NCI-H2227 (cell line): ENCODE data around the gene LACTB.

Experiments used
- DNase-seq: peaks from one replicate; lab custom pipeline; 2025; ENCODE audit not compliant: unreplicated experiment; lab: John Stamatoyannopoulos, UW

The LACTB gene

GRCh38 chr15:63121382-63122001 lies at the start of gene LACTB:
Gene LACTB, plus strand, starts transcription at chr15:63121861. Its CDS starts 11 bp downstream, at chr15:63121872.
- peak; percentile 83 for DNase-seq

DNA sequence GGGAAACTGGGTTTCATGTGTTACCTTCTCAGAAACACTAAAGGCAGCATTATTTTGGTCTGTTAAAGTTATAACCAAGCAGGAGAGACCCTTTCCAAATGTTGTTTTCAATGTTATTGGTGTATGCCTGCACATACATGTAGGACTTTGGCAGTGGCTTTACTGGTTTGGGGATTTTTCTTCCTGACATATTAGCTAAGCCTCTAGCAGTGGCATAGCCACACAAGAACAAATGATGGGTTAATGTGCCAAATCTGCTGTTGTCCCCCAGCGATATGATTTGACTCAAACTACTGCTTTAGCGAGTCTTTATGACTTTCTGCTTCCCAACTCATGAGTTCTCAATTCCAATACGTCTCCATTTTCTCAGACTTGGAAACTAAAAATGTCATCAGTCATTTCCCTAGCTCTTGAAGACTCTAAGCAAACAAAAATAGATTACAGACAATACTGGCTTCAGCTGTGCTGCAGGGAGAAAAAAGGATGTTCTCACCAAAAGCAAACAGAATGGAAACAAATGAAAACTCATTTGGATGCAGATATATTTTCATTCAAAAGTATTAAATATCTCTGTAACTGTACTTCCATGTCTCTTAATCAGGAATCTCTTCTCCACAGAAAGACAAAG lies 49.5 kb upstream of the LACTB start:
- DNase-seq = no peak

DNA sequence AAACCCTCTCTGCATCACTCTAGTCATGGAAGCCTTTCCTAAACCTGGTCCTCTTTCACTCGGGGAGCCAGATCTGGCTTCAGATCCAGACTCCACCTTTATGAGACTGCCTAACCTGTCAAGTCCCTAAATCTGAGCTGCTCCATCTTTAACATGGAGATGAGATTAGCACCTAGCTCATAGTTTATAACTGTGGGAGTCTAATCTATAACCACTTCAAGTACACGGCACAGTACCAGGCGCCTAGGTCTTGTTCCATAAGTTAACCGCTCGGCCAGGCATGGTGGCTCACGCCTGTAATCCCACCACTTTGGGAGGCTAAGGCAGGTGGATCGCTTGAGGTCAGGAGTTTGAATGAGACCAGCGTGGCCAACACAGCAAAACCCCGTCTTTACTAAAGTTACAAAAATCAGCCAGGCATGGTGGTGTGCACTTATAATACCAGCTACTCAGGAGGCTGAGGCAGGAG lies 48.8 kb upstream of the LACTB start:
- no peak for DNase-seq

DNA sequence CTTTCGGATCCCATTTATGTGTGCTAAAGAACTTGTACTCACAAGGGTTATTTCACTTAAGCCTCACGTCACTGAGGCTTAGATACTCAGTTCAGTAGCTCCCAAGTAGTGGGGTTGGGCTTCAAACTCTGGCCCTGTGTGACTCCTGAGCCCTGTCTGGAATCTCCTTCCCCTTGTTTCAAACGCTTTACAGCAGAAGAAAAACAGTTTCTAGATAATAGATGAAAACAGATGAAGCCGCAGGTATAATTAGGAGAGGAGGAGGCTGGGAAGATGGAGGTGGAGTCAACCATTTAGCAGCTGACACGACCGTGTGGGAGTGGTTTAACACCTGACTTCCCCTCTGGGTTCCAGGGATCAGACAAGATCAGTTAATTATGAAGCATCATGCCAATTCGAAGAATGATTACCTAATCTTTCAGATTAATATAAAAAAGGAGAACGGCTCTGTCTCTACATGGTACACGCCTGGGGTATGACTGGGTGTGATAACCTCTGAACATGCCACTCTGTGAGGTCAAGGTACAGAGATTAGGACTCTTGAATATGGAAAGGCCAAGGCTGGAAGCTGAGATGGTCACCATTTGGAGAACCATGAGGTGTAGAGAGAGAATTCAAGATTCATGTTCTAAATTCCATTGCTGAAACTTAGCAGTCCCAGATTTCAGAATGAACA lies 48.0 kb upstream of the LACTB start:
- DNase-seq = no peak

DNA sequence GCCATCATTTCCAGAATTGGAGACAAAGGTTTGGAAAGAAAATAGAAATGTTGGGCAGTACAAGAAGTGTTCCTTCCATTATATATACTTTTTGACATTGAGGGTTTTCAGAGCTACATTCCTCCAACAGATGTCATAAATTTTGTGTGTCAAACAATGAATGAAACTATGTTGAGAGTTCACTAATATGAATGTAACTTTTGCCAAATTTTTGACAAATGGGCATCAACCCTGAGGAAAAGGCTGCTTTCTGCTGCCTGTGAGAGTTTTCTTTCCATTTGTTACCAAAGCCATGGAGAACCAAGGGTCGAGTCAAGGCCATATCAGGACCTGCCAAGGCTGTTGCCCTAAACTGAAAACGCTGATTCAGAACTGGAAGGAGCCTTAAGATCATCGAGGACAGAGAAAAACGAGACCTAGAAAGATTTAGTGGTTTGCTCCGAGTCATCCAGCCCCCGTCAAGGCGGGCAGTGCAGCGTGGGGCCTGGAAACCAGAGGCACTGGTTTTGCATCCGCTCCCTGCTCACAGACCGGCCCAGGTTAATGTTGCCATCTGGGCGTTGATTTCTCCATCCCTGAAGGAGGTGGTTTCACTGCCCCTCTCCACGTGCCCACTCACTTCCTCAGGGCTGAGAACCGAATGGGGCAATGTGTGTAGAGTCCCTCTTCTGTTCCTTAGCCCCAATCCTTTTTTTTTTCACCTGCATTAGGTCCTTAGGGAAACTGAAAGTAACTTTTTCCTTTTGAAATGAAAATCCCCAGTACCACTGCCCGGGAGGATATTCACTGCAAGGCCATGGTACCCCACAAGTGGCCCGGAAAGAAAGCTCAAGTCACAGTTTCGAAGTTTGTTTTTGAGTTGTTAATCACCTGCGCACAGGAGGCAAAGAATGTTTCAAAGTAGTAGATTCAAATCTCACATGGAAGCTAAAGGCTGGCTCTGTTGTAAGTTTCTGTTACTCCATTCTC lies 46.4 kb upstream of the LACTB start:
- DNase-seq = no peak

DNA sequence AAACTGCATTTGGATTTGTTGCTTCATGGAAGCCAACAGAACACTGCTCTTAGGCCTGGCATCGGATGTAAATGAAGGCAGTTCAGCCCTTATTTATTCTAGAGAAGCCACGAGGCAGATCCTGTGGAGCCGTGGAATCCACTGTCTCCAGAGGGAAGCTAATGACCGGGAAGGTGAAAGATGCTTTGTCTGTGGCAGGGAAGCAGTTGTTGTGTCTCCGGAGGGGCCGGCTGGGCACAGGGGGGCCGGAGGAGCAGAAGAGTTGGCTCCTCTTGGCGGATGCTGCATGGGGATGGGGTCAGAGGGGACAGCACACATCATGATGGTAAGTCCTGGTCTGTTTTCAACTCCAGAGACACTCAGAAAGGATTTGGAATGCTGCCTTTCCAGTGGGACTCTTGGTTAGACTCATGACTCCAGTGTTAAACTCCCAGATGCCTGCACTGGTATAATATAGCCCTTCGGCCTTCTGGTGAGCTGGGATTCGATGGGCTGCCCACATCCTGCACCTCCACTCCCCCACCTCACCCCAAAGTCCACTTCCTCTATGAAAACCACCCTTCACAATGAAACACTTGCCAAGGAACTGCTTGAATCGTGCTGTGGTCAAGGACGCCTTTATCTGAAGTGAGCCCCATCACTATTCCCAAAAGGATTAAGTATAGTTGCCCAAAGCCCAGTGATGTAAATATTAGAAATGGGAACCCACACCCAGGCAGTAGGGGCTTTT lies 45.5 kb upstream of the LACTB start:
- DNase-seq = no peak

DNA sequence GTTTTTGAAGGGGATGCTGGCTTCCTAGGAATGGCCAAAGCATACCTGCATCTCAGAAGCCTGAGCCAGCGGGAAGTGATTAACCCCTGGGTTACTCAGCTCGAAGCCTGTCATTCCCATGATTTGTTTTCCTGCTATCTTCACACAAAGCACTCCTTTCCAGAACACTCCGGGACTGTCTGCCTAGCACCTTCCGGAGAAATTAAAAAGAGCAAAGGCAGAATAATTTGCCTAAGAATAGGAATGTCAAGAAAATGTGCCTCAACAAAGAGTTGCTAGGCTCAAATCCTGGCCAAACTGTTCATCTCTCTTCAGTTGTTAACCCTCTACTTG lies 45.0 kb upstream of the LACTB start:
- DNase-seq = no peak

DNA sequence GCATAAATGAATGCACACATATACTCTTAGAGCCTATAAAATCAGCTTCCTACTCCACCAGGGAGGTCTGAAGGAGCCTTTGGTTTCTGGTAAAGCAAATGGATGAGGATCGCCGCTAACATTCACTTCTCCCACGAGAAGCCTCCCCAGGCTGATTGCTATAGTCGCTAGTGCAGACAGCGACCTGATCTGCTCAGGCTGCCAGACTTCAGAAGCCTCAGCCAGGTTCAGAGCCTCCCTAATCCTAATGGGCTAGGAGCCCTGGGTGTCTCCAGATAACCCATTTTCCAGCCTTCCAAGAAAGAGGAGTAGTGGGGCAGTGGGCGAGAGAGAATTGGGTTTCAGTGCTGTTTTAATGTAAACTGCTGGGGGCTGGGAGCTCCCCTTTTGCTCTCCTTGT lies 43.7 kb upstream of the LACTB start:
- peak; percentile 12 for DNase-seq

GRCh38 chr15:63079947-63080626 lies 41.6 kb upstream of the LACTB start:
- no peak for DNase-seq

DNA sequence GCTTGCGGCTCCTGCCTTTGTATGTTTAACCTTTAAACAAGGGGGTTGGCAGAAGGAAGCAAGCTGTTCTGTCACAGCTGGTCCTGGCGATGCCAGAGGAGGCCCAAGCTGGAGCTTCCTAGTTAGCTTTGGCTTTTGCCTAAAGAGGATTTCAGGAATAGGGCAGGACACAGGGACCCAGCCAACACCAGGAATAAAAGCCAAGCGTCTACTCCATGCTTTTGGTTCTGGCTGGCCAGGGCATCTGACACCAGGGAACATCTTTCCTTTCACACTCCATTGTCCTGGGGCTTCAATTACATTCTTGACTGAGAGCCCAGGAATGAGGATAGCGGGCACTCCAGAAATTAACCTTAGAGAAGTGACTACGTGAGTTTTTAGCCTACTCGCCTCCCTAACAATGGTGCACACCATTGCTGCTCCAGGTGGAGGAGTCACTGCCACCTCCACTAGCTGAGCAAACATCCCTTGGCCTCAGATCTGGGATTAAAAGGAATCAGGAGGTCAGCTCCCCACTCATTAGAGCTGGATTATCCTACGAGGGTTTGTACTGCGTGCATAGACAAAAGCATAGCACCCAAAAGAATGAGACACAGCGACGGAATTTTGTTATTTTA lies 40.9 kb upstream of the LACTB start:
- no peak for DNase-seq

- no peak for DNase-seq
Observed at GRCh38 chr15:63082366-63082765, 39.3 kb upstream of the LACTB start.

DNA sequence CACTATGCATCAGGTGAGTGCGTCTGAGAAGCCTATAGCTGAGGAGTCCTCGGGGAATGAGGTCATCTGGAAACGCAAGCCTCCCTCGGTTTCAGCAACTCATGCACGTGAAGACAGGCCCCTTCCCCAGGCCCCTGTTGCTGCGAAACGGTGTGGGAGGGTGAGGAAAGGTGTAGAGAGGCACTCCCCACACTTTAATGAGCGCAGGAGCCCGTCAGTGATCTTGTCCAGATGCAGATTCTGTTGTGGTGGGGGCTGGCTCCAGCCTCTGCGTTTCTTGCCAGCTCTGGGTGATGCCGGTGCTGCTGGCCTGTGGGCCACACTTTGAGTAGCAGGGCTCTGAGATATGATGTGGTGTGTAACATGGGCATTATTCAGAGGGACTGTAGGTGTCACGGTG lies 38.6 kb upstream of the LACTB start:
- no peak for DNase-seq

DNA sequence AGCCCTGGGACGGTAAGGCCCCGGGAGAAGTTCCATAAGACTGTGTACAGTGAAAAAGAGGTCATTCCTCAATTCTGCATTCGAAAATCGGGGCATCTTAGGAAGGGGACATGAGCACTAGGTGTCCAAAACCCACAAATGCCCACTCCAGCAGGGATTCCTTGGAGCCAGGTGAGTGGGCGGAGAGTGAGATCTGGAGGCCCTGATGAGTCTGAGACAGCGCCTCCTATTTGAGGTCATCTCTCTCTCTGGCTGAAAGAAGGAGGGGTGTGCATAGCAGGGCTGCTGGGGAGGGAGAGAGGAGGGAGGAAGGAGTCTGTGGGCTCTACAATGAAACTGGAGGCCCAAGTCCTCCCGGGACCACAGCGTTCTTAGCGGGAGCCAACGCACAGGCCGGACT lies 38.1 kb upstream of the LACTB start:
- DNase-seq = no peak

GRCh38 chr15:63084806-63085205 lies 36.9 kb upstream of the LACTB start:
- no peak for DNase-seq

- no peak for DNase-seq
Observed at GRCh38 chr15:63085289-63085688, 36.4 kb upstream of the LACTB start.

- no peak for DNase-seq
Observed at GRCh38 chr15:63086271-63086670, 35.4 kb upstream of the LACTB start.

- no peak for DNase-seq
Observed at GRCh38 chr15:63086947-63087346, 34.7 kb upstream of the LACTB start.

DNA sequence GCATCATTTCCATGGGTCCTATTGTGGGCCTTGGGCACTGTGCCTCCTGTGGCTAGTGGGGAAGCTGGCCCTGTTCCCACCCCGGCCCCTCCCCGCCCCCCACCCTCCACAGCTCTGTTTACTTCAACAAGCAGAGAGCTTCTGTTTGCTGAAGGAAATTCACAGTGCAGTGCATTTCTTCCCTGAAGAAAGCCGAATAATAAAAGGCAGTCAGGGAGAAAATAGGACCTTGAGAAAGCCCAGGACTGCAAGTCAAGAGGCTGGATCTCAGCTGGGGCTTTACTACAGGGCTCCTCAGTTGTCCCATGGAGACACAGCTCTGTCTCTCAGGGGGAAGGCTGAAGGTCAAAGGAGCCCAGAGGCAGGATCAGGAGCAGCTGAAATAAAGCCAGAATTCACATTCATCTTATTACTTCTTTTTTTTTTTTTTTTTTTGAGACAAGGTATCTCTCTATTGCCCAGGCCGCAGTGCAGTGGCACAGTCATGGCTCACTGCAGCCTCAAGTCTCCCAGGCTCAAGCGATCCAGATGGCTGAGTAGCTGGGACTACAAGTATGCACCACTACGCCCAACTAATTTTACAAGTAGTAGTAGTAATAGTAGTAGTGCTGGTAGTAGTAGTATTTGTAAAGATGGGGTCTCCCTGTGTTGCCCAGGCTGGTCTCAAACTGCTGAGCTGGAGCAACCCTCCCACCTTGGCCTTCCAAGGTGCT lies 33.0 kb upstream of the LACTB start:
- no peak for DNase-seq
